Spleen (tissue), 7 donors: ENCODE measurements around the gene RNF44.

Experiments
- CTCF ChIP-seq, 11 experiments: fragments of 200-600 bp in 7 of 11; fragments of 450-650 bp in 4 of 11; sonication (generic) in 4 of 11; IDR thresholded peaks in 8 of 11; conservative IDR thresholded peaks in 3 of 11; 1 replicate in 7 of 11; 2 replicates in 4 of 11; pipeline versions ENCODE4 v1.4.0 to v1.8.0; 2016 to 2021; ENCODE audit warnings: antibody characterized with exemption in 11 of 11, inconsistent platforms in 4 of 11, mild to moderate bottlenecking in 1 of 11
- POLR2A ChIP-seq, 3 donors: fragments of 450-650 bp; IDR thresholded peaks; one replicate each; pipeline ENCODE4 v1.5.1; 2017; ENCODE audit warnings: antibody characterized with exemption in 3 of 3, mild to moderate bottlenecking in 1 of 3
- donor health status: DM: no; HTN: no; CAD: no; lungs with moderate emphysema.
- donor health status: DM: no; HTN: no; CAD: no.
- donor health status: DM: no; HTN: no; CAD: no.

DNA sequence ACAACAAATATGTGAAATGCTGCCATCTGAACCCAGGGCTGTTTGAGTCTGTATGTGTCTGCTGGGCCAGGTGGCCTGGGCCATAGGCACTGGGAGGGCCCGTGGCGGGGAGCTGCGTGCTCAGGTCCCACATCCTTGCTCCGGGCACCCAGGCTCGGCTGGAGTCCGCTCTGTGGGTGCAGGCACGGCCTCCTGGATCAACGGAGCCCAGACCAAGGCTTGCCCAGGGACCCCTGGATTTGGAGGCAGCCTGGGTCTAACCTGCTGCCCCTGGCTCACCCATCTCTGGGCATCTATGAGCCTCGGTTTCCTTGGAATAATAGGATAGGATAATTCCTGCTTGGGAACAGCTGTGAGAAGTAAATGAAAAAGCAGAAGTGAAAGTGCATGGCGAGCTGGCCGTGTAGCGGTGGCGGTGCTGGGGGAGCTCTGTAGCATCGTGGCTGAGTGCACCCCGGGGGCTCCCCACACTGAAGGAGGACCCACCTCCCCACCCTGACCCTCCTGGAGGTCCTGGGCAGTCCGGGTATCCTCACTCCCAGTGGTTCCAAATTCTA, 13.2 kb upstream of the RNF44 start:
- no peak for TF ChIP-seq CTCF (IDR thresholded peaks at IDR 0.05 in 8 of 11, conservative IDR thresholded peaks at IDR 0.05 in 3 of 11)
- TF ChIP-seq POLR2A (IDR thresholded peaks at IDR 0.05), result no peak
